OCI-M2 (cell line): Measurements from ENCODE around the gene ORC5.
"Not testable (repeated sequence)": the region's sequence is repeated elsewhere in the genome, so short reads cannot be mapped to it uniquely, and the experiment has no call there.

Experiments used
- DNase-seq: peaks from one replicate; lab custom pipeline; 2025; ENCODE audit not compliant: unreplicated experiment; lab: John Stamatoyannopoulos, UW

The ORC5 gene

DNA sequence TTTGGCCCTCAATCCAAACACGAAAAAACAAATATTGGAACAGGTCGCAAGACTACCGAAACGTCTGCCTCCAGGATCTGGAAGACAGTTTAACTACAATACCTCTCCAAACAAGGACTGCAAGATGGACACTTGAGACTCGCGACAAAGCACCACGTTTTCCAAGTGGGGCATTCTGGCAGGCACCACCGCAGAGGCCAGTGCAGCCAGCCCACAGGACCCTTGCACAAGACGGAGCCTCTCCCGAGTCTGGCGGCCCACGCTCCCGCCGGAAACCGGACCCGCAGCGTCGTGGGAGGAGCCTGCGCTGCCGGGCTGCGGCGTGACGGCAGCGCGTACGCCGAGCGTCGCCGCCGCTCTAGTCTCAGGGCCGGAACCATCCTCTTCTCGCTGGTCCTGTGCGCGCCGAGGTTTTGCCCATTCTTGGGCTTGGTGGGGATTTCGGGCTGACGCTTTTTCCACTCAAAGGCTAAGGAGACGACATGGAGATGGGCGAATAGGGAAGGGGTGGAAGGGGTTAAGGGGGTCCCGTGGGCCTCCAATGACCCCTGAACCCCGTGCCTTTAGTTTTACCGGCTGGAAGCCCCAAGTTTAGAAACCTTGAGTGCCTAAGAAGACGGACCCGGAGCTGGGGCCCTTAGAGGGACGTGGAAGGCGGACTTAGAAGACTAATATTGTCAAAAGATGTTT is at the start of gene ORC5:
Gene ORC5 (minus strand): TSS at position 283 of the 690 bp plus-strand sequence. CDS start 109 bp downstream, at position 174.
- no peak for DNase-seq

- no peak for DNase-seq
These were observed 47.8 kb upstream of the ORC5 start for GRCh38 chr7:104255616-104256015.

DNA sequence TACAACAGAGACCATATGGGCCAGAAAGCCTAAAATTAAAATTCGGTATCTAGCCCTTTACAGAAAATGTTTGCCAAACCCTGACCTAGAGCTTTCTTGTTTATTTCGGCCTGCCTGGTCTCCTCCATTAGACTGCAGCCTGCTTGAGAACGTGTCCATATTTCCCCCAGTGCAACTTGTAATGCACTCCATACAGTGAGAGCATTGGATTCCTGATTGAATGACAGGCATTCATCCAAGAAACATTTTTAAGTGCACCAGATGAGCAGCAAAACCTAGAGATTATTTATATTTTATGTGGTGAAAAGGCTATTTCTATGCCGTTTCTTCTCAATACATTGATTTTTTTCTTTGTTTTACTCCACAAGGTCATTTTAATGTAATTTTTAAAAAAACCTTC is 47.4 kb upstream of the ORC5 start:
- DNase-seq = no peak

DNA sequence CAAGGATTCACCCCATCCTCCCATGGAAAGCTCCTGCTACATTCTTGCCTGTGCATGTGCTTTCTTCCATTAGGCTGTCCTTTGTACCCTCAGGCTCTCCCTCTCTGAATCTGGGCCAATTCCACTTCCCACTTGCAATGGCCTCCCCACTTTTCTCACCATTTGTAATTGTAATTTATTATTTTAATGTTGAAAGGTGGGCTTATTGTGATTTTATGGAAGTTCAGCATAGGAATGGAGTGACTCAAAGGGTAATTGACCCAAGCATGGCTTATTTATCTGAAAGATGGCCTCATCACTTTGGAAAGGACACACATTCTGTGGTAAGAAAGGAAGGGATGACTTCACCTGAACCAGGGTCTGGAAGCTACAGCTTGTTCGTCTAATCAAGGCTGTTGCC is 46.9 kb upstream of the ORC5 start:
- DNase-seq = no peak

DNA sequence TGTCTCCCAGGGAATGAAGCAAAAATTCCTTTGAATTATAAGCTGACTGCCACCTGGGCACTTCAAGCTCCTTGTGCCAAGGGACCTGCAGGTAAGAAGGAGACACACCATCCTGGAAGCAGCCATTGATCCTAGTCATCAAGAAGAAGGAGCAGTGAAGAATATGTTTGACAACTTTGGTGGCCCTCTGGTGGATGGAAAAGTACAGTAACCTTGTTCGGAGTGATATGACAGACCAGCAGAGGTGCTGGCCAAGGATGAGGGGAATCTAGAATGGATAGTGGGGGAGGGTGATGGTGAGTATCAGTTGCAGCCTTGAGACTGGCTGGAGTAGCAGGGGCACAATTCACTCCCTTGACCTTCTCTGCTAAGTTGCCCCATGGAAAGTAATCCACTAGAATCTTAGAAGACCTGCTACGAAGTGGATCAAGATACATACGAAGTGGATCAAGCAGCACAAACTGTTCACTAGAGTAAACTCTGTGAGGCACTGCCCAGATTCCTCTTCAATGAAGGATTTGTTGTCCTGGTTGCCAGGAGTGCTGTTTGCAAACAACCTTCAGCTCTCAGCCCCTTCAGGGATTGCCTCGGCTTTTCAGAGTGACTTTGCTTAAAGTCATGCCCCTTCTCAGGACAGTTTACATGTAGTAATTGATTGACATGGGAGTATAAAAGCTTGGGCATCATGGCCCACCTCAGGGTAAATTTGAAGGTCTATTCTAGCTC is 44.8 kb upstream of the ORC5 start:
- no peak for DNase-seq

DNA sequence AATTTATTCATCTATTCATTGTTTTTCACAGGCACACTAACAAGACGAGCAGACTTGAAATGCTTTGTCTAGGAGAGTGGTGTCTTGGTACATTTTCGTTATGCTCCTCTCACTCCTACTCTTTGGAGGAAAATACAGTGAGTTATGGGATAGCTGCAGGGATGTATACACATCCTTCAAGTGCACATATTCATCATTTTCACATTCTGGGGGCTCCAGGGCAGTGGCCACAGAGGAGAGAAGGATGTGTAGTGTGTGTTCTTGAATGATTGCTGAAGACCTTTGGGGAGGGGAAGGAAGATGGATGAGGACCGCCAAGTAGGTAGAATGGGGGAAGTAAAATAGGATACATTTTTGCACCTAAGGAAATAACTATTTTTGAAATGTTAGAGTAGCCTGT is 34.8 kb upstream of the ORC5 start:
- DNase-seq = no peak

- no peak for DNase-seq
These were observed 33.9 kb upstream of the ORC5 start for GRCh38 chr7:104241538-104242209.

DNA sequence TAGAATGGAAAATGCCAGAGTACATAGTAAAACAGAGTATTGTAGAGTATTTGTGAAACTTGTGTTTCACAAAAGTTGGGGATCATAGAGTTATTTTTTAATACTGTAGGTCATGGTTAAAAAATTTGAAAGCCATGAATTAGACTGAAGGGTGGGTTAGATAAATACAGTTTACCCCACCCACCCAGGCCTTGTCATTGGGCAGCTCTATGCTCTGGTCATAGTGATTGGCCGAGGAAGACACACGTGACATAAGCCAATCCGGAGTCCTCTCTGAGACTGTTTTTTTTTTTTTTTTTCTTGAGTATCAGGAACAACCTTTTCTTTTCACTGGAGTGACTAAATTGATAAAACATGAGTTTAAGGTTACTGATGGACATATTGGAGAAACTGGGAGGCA is 33.3 kb upstream of the ORC5 start:
- no peak for DNase-seq

- no peak for DNase-seq
These were observed 32.6 kb upstream of the ORC5 start for GRCh38 chr7:104240401-104240800.

GRCh38 chr7:104234990-104235389 is 27.2 kb upstream of the ORC5 start:
- DNase-seq = not testable (repeated sequence)

GRCh38 chr7:104231054-104232046 is 23.5 kb upstream of the ORC5 start:
- DNase-seq = no peak

DNA sequence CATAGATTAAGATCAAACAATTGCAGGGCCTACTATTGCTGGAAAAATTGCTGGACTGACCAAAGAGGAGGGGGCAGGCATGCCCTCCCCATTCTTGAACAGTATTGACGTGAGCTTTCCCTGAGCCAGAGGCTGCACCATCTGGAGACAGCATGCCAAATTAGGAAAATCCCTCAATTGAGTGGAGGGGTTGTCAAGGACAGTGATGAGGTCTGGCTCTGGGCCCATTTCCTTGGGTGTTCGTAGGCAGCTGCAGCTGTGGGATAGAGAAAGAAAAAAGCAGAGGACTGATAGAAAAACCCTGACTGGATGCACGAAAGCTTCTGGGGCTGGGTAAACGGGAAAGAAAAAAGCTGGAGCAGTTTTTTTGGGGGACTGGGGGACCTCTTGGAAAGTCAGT is 22.8 kb upstream of the ORC5 start:
- DNase-seq = no peak

- no peak for DNase-seq
These were observed 20.6 kb upstream of the ORC5 start for GRCh38 chr7:104228442-104228841.

DNA sequence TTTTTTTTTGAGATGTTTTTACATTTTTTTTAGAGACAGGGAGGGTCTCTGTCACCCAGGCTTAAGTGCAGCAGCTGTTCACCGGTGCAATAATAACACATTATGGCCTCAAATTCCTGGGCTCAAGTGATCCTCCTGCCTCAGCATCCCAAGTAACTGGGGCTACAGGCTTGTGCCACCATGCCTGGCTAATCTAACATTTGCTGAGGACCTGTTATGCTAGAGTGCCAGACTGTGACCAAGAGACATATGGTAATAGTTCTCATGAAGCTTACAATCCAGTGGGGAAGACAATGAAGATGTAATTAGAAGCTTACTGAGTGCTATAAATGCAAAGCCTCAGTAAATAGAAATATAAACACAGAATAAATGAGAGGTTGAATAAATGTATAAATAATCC is 17.6 kb upstream of the ORC5 start:
- no peak for DNase-seq

GRCh38 chr7:104217620-104218019 is 9.8 kb upstream of the ORC5 start:
- DNase-seq = no peak

DNA sequence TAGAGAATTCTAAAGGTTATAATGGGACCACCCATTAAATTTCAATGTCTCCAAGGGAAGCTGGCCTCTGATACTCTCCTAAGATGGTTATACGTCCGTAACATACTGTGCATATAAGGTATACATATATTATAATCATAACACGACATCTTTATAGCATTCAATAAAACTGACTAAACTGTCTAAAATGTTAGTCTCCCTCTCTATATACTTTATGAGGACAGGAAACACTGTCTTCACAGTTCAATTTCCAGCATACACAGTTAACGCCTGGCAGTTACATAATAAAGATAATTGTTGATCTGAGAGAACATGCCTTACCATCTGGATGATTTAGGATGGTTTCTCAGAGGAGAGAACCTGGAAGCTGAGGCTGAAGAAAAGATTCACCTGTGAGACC is 1.2 kb upstream of the ORC5 start:
- no peak for DNase-seq

DNA sequence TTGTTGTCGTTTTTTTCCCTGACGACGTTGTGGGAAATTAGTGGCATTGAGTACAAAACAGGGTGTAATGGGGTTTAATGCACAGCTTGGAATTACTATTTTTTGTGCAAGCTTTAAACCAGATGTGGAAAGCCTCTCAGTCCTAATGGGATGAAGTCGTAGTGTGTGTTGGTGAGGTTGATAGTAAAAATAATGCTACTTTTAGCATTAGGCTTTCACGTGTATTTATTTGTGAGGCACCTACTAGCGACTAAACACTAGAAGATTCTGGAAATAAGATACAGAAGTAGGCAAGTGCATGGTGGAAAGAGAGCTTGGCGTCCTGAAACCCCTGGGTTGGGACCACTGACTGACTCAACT is 588 bp upstream of the ORC5 start:
- DNase-seq = no peak

GRCh38 chr7:104207348-104207730 is 474 bp downstream of the ORC5 start:
- no peak for DNase-seq

DNA sequence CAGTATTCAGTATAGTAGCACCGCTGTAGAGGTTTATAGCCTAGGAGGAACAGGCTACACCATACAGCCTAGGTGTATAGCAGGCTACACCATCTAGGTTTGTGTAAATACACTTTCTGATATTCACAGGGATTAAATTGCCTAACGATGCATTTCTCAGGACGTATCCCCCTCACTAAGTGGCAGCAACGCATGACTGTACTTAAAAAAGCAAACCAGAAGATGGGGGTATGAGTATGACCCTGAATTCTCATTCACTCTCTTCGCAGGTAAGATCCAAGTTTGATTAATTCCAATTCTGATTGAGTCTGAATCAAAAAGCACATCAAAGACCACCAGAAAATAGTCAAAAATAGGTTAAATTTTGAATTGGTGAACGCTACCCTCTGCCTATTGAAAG is 972 bp downstream of the ORC5 start:
- no peak for DNase-seq

DNA sequence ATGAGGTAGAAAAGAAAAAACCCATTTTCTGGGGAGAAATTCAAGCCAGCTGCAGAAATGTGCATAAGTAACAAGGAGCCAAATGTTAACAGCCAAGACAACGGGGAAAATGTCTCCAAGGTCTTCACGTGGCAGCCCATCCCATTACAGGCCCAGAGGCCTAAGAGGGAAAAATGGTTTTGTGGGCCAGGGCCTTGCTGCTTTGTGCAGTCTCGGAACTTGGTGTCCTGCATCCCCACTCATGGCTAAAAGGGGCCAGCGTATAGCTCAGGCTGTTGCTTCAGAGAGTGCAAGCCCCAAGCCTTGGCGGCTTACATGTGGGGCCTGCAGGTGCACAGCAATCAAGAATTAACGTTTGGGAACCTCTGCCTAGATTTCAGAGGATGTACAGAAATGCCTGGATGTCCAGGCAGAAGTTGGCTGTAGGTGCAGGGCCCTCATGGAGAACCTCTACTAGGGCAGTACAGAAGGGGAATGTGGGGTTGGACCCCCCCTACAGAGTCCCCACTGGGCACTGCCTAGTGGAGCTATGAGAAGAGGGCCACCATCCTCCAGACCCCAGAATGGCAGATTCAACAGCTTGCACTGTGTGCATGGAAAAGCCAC is 9.0 kb downstream of the ORC5 start:
- no peak for DNase-seq

- DNase-seq = no peak
These were observed 11.7 kb downstream of the ORC5 start for GRCh38 chr7:104196161-104196560.
